Thyroid gland (tissue), 4 donors: ENCODE results near the gene PTPN22.

ENCODE experiments used
- POLR2A ChIP-seq, 2 donors: fragments of 450-650 bp; IDR thresholded peaks; one replicate each; pipeline ENCODE4 v1.6.1; 2017; ENCODE audit warnings: antibody characterized with exemption in 2 of 2, mild to moderate bottlenecking in 2 of 2, moderate library complexity in 1 of 2
- TF ChIP-seq, protein P1 (sequence below), 6 experiments: fragments of 200-600 bp in 3 of 6; fragments of 450-650 bp in 3 of 6; sonication (generic) in 3 of 6; IDR thresholded peaks; one replicate each; pipeline ENCODE4 v1.5.1; 2016 to 2019; ENCODE audit warnings: antibody characterized with exemption in 6 of 6, mild to moderate bottlenecking in 2 of 6, inconsistent platforms in 1 of 6, moderate library complexity in 1 of 6

GRCh38 chr1:113782406-113782805 is 89.1 kb downstream of the PTPN22 start:
- TF ChIP-seq, protein P1, sequence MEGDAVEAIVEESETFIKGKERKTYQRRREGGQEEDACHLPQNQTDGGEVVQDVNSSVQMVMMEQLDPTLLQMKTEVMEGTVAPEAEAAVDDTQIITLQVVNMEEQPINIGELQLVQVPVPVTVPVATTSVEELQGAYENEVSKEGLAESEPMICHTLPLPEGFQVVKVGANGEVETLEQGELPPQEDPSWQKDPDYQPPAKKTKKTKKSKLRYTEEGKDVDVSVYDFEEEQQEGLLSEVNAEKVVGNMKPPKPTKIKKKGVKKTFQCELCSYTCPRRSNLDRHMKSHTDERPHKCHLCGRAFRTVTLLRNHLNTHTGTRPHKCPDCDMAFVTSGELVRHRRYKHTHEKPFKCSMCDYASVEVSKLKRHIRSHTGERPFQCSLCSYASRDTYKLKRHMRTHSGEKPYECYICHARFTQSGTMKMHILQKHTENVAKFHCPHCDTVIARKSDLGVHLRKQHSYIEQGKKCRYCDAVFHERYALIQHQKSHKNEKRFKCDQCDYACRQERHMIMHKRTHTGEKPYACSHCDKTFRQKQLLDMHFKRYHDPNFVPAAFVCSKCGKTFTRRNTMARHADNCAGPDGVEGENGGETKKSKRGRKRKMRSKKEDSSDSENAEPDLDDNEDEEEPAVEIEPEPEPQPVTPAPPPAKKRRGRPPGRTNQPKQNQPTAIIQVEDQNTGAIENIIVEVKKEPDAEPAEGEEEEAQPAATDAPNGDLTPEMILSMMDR (IDR thresholded peaks at IDR 0.05): no peak
- no peak for TF ChIP-seq POLR2A (IDR thresholded peaks at IDR 0.05)
